C4-2B (cell line): ENCODE results near the gene PDE4DIP.
"Not testable (repeated sequence)": the region's sequence is repeated elsewhere in the genome, so short reads cannot be mapped to it uniquely, and the experiment has no call there.

ENCODE experiments used
- CTCF ChIP-seq: fragments of 450-650 bp; conservative IDR thresholded peaks from 2 replicates; pipeline ENCODE4 v1.5.1; 2017; ENCODE audit warnings: mild to moderate bottlenecking
- ZFX ChIP-seq: fragments of 450-650 bp; IDR thresholded peaks from 2 replicates; pipeline ENCODE4 v1.6.1; 2017

- not testable (repeated sequence) for TF ChIP-seq CTCF, ZFX
These were observed 145.2 kb downstream of the PDE4DIP start for GRCh38 chr1:148989378-148989777.
